Effector memory CD8-positive, alpha-beta T cell (primary cell): ENCODE results near the gene MED12L.
"Not testable (repeated sequence)": the region's sequence is repeated elsewhere in the genome, so short reads cannot be mapped to it uniquely, and the experiment has no call there.

ENCODE experiments used
- ATAC-seq: fragments of 150-1000 bp; cut with Tn5 transposase; replicated peaks from 2 replicates; pipeline ENCODE4 v1.10.0; 2021; ENCODE audit warnings: mild to moderate bottlenecking, moderate library complexity
- DNase-seq, 3 experiments: peaks; one replicate each; pipeline ENCODE4 v3.0.0; 2021
- H3K27ac Mint-ChIP-seq, 2 donors: one replicate each; pipeline ENCODE4 v1.8.0; 2022; ENCODE audit warnings: mild to moderate bottlenecking in 2 of 2, mixed read lengths in 2 of 2, moderate library complexity in 2 of 2
- H3K27me3 Mint-ChIP-seq, 2 donors: one replicate each; pipeline ENCODE4 v1.8.0; 2022; ENCODE audit warnings: mixed read lengths in 2 of 2
- H3K36me3 Mint-ChIP-seq: one replicate; pipeline ENCODE4 v1.8.0; 2022; ENCODE audit warnings: mild to moderate bottlenecking, moderate library complexity, mixed read lengths; ENCODE audit not compliant: insufficient read depth
- H3K4me1 Mint-ChIP-seq, 2 donors: one replicate each; pipeline ENCODE4 v1.8.0; 2022; ENCODE audit warnings: low read depth in 2 of 2, mixed read lengths in 2 of 2
- H3K4me3 Mint-ChIP-seq, 2 donors: one replicate each; pipeline ENCODE4 v1.8.0; 2022; ENCODE audit warnings: mild to moderate bottlenecking in 2 of 2, mixed read lengths in 2 of 2, moderate library complexity in 2 of 2
- H3K9me3 Mint-ChIP-seq, 2 donors: one replicate each; pipeline ENCODE4 v1.8.0; 2022; ENCODE audit warnings: mixed read lengths in 2 of 2

MED12L gene

DNA sequence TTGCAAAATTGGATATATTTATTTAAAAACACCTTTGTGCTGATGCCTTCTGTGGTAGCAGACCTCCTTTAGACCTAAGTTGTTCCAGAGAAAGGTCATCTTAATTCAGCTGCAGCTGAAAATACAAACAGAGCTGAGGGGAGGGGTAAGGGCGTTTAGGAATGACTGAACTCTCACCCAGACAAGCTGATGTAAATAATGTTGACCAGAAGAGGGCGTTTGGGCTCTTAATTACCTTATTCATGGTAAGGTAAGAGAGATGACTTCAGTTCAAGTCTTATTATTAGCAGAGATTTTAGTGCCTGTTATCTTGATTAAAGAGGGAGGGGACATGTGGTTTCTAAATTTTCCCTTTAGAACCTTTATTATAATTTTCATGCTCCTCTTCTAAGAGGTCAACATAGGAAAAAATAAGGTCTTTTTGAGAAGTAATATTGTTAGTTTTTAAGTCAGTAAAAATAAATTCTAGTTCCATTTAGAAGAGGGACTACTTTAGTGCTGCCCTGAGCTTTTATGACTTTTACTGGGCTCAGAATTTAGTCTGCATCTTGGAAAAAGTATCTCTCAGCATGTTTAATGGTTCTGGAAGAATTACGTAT lies 71.3 kb downstream of the MED12L start:
- H3K4me3 Mint-ChIP-seq = no peak overlapping the region
- peak; percentile 36 to 47 (median 43) for DNase-seq
- ATAC-seq = peak; percentile 80
- no peaks in the 10 kb centered on the region for H3K9me3 Mint-ChIP-seq
- H3K36me3 Mint-ChIP-seq = no peaks in the 10 kb centered on the region
- peaks cover 22 to 34% of the 10 kb centered on the region in 2 donors for H3K27me3 Mint-ChIP-seq
- no peaks in the 10 kb centered on the region for H3K4me1 Mint-ChIP-seq
- no peak overlapping the region for H3K27ac Mint-ChIP-seq

DNA sequence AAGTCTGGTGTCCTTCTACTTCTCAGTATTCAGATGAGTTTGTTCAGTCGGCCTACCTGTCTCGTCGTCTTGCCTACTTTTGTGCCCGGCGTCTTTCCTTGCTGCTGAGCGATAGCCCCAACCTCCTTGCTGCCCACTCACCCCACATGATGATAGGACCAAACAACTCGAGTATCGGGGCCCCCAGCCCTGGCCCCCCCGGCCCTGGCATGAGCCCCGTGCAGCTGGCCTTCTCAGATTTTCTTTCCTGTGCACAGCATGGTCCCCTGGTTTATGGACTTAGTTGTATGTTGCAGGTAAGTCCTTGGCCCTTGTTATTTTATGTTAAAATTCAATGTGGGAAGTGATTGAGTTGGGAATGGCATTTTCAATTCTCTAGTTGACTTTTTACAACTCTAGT lies 74.3 kb downstream of the MED12L start:
- H3K4me3 Mint-ChIP-seq = no peak overlapping the region
- no peaks in the 10 kb centered on the region for H3K36me3 Mint-ChIP-seq
- H3K27me3 Mint-ChIP-seq = peaks cover 22 to 38% of the 10 kb centered on the region in 2 donors
- DNase-seq (no peak), ATAC-seq (no peak)
- H3K4me1 Mint-ChIP-seq = no peaks in the 10 kb centered on the region
- no peaks in the 10 kb centered on the region for H3K9me3 Mint-ChIP-seq
- no peak overlapping the region for H3K27ac Mint-ChIP-seq

GRCh38 chr3:151165226-151165625 lies 79.8 kb downstream of the MED12L start:
- DNase-seq = no peak
- Mint-ChIP-seq H3K9me3 (no peaks in the 10 kb centered on the region), H3K27me3 (peaks cover 10 to 18% of the 10 kb centered on the region in 2 donors), H3K36me3 (no peaks in the 10 kb centered on the region), H3K4me3 (no peak overlapping the region), H3K4me1 (peaks cover 4 to 8% of the 10 kb centered on the region in 2 donors), H3K27ac (no peak overlapping the region)
- ATAC-seq = no peak

DNA sequence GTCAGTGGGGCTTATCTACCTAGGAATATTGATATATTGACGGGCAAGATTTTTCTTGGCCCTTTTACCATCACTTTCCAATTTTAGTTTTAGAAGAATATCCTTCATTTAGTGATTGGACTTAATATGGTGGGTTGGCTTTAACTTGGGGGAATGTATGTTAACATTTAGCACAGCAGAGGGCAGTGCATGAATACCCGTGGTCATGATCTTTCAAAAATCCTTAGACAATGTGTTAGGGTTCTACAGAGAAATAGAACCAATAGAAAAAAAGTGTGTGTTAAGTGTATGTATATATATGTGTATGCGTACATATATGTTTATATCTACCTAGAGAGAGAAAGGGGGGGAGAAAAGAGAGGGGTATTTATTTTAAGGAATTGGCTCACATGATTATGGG lies 80.7 kb downstream of the MED12L start:
- Mint-ChIP-seq H3K27ac (no peak overlapping the region), H3K4me3 (no peak overlapping the region), H3K27me3 (peaks cover under 1 to 9% of the 10 kb centered on the region in 2 donors), H3K9me3 (no peaks in the 10 kb centered on the region), H3K4me1 (peaks cover 14 to 17% of the 10 kb centered on the region in 2 donors), H3K36me3 (peaks cover 4% of the 10 kb centered on the region)
- DNase-seq = no peak
- no peak for ATAC-seq

GRCh38 chr3:151168269-151169094 lies 83.0 kb downstream of the MED12L start:
- H3K4me1 Mint-ChIP-seq = peaks cover 27 to 28% of the 10 kb centered on the region in 2 donors

GRCh38 chr3:151169262-151169947 lies 83.9 kb downstream of the MED12L start:
- Mint-ChIP-seq H3K36me3 (peaks cover 4% of the 10 kb centered on the region), H3K4me1 (peaks cover 27 to 28% of the 10 kb centered on the region in 2 donors), H3K4me3 (no peak overlapping the region), H3K9me3 (no peaks in the 10 kb centered on the region), H3K27me3 (no peaks in the 10 kb centered on the region), H3K27ac (no peak overlapping the region)
- DNase-seq = no peak
- no peak for ATAC-seq

More at GRCh38 chr3:151168269-151169094, 83.0 kb downstream of the MED12L start:
- DNase-seq = peak; percentile 77 to 83 (median 77)
- no peaks in the 10 kb centered on the region for H3K27me3 Mint-ChIP-seq
- peak overlapping the region in 1 of 2 donors; percentile 51 for H3K27ac Mint-ChIP-seq
- peaks cover 4% of the 10 kb centered on the region for H3K36me3 Mint-ChIP-seq
- H3K9me3 Mint-ChIP-seq = no peaks in the 10 kb centered on the region
- peak; percentile 75 for ATAC-seq
- H3K4me3 Mint-ChIP-seq = no peak overlapping the region

- H3K27me3 Mint-ChIP-seq, DNase-seq, H3K9me3 Mint-ChIP-seq, H3K36me3 Mint-ChIP-seq, ATAC-seq: not testable (repeated sequence)
- Mint-ChIP-seq H3K4me3 (peak overlapping the region; percentile 64 to 68), H3K27ac (peak overlapping the region; percentile 89 to 90), H3K4me1 (peaks cover 27 to 28% of the 10 kb centered on the region in 2 donors)
Measured at GRCh38 chr3:151169948-151170679, 84.7 kb downstream of the MED12L start.

- Mint-ChIP-seq H3K36me3 (peaks cover 4% of the 10 kb centered on the region), H3K9me3 (no peaks in the 10 kb centered on the region), H3K27me3 (no peaks in the 10 kb centered on the region), H3K4me1 (peaks cover 27 to 28% of the 10 kb centered on the region in 2 donors), H3K27ac (peak overlapping the region; percentile 89 to 90), H3K4me3 (peak overlapping the region; percentile 64 to 68)
- DNase-seq (peak in 2 of 3 experiments; percentile 9 to 10), ATAC-seq (peak; percentile 78)
Measured at GRCh38 chr3:151171145-151171757, 85.8 kb downstream of the MED12L start.

DNA sequence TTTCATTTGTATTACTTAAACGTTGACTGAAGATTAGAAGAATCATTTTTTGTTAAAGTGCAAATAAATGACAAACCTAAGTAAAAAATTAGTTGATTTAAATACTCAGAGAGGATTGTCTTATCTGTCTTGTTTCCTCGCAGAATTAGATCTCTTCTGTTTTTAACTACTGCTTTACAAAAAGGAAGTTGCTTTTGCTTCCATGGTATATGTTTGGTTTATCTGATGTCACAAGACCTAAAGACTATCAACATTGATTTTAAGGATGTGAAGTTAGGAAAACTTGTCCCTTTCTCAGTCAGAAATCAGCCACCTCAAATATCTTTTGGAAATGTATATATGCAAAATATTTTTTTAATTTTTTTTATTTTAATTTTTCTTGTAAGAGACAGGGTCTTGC lies 88.9 kb downstream of the MED12L start:
- Mint-ChIP-seq H3K4me1 (peaks cover 23 to 26% of the 10 kb centered on the region in 2 donors), H3K36me3 (peaks cover 4% of the 10 kb centered on the region), H3K4me3 (no peak overlapping the region), H3K9me3 (no peaks in the 10 kb centered on the region), H3K27ac (no peak overlapping the region), H3K27me3 (no peaks in the 10 kb centered on the region)
- ATAC-seq (no peak), DNase-seq (no peak)

DNA sequence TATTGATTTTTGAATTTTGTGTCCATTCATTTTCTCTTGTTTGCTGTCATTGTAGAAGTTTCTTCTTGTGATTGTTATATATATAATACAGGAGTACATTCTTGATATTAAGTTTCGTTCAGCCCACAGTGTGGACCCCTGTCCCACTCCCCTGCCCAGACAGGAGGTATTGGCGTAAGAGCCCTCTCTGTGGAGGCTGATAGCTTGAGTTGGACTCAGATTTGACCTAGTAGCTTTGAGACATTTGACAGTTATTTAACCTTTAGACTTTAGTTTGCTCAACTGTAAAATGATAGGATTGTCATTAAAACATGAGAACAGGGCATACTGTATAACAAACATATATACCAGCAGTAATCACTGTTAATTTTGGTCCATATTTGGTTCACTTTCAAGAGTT lies 90.5 kb downstream of the MED12L start:
- no peaks in the 10 kb centered on the region for H3K36me3 Mint-ChIP-seq
- no peak overlapping the region for H3K27ac Mint-ChIP-seq
- no peaks in the 10 kb centered on the region for H3K27me3 Mint-ChIP-seq
- DNase-seq (no peak), ATAC-seq (no peak)
- no peaks in the 10 kb centered on the region for H3K9me3 Mint-ChIP-seq
- no peak overlapping the region for H3K4me3 Mint-ChIP-seq
- peaks cover 13 to 15% of the 10 kb centered on the region in 2 donors for H3K4me1 Mint-ChIP-seq

- ATAC-seq (no peak), DNase-seq (no peak)
- Mint-ChIP-seq H3K4me1 (peaks cover 9 to 12% of the 10 kb centered on the region in 2 donors), H3K36me3 (no peaks in the 10 kb centered on the region), H3K27ac (no peak overlapping the region), H3K9me3 (no peaks in the 10 kb centered on the region), H3K27me3 (no peaks in the 10 kb centered on the region), H3K4me3 (no peak overlapping the region)
Measured at GRCh38 chr3:151178208-151178845, 92.9 kb downstream of the MED12L start.

DNA sequence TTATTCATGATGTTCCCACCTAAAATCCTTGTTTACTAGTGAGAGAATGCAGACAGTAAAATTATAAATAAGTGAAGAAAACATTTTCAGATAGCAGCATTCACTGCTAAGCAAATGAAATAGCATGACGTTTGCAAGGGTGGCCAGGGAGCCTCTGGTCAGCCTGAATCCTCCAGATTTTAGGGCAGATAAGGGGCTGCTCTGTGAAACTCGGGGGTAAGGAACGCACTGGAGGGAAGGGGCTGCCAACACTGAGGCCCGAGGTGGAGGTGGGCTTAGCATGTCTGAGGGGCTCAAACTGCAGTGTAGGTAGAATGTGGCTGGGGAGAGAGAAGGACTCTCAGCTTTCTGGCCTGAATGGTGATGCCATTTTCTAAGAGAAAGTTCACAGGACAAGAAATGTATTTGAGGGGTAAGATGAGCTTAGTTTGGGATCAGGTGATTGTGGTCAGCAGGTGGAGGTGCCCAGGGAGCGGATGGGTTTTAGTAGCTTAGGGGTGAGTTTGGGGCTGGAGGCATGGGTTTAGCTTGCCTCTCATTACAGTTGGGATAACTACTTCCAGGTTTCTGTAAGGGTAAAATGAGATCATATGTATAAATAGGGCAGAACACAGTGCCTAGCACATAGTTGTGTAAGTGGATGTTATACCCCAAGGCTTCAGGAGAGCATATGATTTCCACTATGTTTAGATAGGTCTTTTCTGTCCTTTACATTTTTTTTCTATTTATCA lies 97.0 kb downstream of the MED12L start:
- Mint-ChIP-seq H3K27me3 (no peaks in the 10 kb centered on the region), H3K4me3 (peak overlapping the region; percentile 6 to 53), H3K27ac (peak overlapping the region; percentile 21 to 77), H3K4me1 (peaks cover 17 to 23% of the 10 kb centered on the region in 2 donors), H3K36me3 (no peaks in the 10 kb centered on the region), H3K9me3 (no peaks in the 10 kb centered on the region)
- DNase-seq (no peak), ATAC-seq (no peak)
